ENCODE data around the gene CFC1.
"Not testable (repeated sequence)": the region's sequence is repeated elsewhere in the genome, so short reads cannot be mapped to it uniquely, and the experiment has no call there.

Gene CFC1

DNA sequence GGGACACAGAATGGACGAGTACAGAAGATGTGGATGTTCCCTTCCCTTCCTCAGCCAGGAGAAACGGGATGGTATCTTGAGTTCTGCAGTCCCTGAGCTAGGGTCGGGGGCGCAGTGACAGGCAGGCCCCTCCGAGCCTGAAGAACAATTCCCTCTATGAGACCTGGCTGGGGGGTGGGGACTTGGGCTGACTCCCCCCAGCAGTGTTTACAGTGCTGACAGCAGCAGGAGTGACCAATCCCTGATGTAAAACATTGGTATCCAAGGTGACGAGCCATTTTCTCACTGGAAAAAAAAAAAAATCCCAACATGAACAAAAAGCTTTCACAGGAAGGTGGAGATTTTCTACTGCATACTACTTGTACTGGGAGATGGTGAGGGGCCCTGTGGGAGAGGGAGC lies at the start of gene CFC1:
CFC1 (minus strand) TSS at position 183 of the 400 bp plus-strand sequence. CDS start 288 bp downstream, outside the sequence.
- not testable (repeated sequence) for DNase-seq (ENCODE audit: low read depth)

DNA sequence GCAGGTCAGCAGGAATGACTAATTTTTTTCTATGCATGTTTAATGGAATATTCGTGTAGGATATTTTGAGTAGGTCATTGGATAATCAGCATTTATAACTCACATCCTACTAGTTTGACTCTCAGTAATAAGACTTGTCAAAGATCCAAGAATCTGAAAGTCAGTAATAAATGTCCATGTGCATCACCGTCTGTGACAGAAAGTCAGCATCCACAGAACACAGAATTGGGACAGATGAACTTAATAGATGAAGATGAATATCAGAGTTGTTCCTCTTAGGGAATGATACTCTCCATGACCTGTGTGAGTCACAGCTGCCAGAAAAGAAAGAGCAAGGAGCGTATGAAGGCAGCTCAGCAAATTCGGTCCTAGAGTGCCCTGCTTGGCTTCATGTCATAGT lies 42.3 kb upstream of the CFC1 start:
- DNase-seq (ENCODE audit: low read depth) = not testable (repeated sequence)

DNA sequence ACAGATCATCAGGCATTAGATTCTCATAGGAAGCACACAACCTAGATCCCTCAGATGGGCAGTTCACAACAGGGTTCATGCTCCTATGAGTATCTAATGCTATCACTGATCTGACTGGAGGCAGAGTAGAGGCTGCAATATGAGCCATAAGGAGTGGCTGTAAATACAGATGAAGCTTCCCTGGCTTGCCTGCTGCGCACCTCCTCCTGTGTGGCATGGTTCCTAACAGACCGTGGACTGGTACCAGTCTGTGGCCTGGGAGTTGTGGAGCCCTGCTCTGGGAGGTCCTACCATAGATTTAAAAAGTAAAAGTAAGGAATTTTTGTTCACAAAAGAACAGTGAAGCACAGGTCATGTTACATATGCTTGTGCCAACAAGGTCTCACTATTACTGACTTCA lies 39.6 kb upstream of the CFC1 start:
- not testable (repeated sequence) for DNase-seq (ENCODE audit: low read depth)

DNA sequence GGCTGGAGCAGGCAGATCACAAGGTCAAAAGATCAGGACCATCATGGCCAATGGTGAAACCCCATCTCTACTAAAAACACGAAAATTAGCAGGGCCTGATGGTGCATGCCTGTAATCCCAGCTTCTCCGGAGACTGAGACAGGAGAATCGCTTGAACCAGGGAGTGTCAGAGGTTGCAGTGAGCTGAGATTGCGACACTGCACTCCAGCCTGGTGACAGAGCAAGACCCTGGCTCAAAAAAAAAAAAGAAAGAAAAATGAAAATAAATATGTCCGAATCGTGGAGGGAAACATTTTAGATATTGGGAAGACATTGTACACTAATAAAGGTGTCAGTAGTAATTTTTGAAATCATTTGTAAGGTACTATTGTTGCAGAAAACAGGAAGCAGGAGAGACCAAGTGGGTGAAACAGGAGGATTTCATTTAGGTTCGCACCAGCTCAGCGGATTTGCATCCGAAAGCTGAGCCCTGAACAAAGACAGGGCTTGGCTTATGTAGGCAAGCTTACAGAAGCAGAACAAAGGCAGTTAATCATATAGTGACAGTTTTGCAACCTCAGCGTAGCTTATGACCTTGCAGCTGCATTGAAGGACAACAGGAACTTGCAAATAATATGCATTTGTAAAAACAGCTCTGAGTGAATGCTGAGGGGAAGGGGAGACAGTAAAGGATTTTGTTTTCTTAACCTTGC lies 29.6 kb upstream of the CFC1 start:
- not testable (repeated sequence) for DNase-seq (ENCODE audit: low read depth)

DNA sequence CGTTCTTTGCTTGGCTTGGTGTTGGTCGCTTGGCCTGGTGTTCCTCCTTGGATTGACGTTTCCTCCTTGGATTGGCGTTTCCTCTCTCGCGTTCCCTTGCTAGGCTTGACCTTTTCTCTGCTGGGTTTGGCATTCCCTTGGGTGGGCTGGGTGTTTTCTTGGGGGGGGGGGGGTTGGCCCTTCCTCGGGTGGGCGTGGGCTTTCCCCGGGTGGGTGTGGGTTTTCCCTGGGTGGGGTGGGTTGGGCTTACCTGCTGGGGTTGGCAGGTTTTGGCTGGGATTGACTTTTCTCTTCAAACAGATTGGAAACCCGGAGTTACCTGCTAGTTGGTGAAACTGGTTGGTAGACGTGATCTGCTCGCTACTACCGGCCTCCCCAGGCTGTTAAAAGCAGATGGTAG lies 11.8 kb upstream of the CFC1 start, which contains the start of gene POTEJ:
POTEJ (plus strand) TSS at position 301 of the 400 bp plus-strand sequence; CDS start at position 394, 93 bp downstream.
- DNase-seq (ENCODE audit: low read depth) = not testable (repeated sequence)

DNA sequence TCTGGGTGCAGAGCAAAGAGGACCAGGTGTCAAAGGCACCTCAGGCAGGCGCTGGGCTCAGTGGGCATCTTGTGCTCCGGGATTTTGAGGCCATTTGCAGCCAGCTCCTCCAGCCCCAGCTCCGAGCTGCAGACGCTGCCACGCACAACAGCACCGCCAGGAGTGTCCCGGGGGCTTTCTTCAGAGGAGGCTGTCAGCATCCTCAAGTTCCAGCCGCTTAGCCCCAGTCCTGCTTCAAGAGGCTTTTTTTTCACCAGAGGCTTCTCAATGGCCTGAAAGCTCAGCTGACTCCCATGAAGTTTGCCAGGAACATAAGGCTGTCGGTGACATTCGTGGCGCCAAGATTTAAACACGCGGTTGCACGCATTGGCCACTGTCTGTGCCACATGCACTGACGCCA lies 11.1 kb upstream of the CFC1 start:
- DNase-seq (ENCODE audit: low read depth) = not testable (repeated sequence)

DNA sequence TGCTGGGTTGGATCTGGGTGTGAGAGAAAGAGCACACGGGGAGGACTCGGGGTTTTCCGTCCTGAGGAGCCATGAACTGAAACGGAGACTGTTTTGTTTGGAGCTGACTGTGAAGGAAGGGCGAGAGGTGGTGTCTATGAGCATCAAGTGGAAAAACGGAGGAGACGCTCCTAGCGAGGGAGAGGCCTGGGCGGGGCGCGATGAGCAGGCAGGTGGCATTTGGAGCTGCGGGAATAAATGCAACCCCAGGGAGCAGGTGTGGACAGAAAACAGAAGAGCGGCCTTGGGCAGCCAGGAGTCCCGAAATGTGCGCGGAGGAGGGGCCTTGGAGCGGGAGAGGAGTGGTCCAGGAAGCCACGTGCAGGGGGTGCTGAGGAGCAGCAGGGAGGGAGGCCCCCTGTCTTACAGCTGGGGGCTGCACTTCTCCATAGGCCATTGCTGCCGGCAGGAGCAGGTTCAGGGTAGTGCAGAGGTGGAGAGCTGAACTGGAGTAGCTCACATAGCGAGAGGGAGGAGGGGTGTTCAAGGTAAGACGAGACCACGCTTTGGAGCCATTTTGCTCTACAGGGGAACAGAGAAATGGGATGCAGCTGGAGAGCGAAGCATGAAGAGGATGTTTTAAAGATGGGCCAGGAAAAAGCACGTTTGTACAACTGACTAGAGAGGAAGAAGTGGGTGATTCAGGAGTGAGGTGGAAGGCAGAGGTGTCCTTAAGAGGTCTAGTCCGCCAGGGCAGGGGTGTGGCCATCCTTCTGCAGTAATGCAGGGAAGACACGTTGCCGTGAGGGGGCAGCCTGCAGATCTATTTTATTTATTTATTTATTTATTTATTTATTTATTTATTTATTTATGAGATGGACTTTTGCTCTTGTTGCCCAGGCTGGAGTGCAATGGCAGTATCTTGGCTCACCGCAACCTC lies 9.9 kb upstream of the CFC1 start:
- DNase-seq (ENCODE audit: low read depth) = not testable (repeated sequence)

DNA sequence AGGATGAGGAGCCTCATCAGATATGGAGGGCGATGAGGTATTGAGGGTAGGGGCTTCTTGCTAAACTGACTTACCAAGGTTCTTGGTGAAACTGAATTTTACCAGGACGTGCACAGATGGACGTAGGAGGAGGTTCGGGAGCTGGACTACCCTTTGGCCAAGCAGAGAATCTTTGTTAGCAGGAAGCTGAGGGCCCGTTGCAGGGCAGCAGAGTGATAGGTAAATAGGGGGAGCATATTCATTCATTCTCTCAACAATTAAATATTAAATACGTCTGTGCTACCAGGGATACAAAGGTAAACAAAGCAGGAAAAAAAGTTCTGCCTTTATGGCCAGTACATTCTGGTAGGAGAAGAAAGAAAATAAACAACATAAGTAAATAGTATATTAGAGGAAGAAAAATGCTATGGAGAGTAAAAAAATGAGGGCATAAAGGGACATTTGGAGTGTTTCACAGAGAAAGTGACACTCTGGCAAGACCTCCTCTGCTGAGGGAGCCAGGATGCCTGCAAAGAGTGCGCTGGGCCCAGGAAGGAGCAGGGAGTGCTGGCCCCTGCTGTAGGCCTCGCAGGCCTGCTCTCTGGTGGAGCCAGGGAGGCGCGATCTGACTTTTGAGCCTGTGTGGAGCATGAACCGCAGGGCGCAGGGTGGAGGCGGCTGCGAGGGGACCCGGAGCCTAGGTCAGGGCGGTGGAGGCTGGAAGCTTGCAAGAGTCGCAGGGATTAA lies 9.1 kb upstream of the CFC1 start:
- DNase-seq (ENCODE audit: low read depth) = not testable (repeated sequence)

DNA sequence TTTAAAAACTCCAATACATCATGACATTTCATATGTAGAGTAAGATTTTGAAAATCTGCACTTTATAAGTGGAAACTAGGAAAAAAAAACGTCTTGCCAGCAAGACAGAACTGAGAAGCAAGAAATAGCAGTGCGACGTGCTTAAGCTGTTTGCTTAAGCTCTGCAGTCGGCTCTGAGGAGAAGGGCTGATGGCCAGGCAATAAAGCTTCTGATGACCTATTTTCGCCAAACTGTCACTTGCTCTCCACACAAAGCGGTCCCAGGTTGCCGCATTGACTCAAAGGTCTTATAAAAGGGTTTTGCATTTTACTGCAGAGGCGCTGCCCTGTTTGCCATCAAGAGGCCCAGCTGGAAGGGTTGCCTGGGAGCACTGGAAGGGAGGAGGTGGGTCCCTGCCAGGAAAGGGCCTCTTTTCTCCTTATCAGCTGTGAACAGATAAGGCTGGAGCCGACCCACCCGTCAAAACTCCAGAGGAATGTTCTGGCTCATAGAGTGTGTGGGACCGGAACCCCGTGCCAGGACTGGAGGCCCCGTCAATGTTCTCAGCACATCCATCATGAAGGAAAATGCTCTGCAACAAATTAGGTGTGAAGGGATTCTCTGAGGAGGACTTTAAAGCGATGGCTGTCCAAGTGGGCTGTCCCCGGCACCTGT lies 2.4 kb upstream of the CFC1 start:
- not testable (repeated sequence) for DNase-seq (ENCODE audit: low read depth)

DNA sequence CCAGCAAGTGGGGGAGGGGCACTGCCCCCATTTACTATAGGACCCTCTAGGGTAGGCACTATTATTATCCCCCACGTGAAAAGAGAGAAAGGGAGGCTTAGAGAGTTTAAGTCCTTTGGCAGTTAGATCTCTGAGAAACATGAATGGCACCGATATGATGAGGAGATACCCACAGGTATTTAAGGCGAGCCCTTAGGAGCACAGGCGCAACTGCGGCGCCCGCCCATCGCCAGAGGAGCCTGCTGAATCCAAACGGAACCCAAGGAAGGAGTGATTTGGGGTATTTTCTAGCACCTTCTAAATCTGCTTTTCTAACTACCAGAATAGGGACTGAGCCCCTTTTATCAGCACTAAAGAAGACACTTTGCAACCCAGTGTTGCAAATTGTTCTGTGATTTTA lies 551 bp upstream of the CFC1 start:
- not testable (repeated sequence) for DNase-seq (ENCODE audit: low read depth)

DNA sequence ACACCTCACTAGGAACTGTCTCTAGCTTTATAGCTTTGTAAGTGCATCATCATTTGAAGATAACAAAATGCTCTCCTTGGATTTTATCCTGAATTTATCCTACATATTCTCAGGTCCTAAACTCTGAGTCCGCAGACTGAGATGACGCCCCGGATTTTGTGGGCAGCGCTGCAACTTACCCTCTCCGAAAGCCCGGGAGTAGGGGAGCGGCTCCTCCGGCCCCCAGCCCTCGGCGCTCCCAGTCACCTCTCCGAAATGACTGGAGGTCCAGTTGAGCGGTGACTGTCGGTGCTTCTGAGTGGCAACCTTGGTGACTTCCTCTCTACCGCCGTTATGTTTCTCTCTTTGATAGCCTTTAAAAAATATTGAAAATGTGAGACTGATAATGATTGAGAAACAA lies 912 bp downstream of the CFC1 start:
- not testable (repeated sequence) for DNase-seq (ENCODE audit: low read depth)

DNA sequence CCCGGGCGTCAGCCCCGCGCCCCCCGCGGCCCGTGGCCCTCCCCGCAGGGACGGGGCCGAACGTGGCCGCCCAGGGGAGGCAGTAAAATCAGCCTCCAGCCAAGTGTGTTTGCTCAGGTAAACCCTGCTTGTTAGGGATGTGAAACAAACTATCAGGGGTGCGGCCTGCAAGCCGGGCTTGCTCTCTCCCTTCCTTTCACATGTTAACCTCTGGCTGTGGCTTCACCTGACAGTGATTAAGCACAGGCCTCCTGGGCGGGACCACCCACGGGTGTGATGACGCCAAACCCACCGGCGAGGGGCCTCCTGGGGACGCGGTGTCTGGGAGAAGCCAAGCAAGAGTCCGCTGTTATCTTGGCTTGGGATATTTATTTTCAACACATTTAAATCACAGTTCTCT lies 1.4 kb downstream of the CFC1 start:
- not testable (repeated sequence) for DNase-seq (ENCODE audit: low read depth)

DNA sequence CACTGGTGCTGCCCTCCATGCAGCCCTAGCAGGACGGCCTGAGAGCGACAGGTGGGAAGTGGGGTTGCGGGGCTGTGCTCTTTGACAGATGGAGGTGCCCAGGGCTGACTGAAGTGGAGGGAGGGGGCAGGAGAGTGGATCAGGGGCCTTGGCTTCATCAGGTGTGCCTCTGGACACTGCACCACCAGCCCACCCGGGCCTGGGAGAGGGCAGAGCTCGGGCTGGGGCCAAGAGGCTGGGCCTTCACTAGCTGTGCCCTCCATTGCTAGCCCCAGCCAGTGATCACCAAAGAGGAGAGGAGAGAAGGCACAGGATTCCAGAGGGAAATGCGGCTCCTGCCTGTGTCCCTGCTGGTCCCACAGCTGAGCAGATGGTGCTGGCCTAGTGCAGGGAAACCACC lies 2.6 kb downstream of the CFC1 start:
- DNase-seq (ENCODE audit: low read depth) = not testable (repeated sequence)

DNA sequence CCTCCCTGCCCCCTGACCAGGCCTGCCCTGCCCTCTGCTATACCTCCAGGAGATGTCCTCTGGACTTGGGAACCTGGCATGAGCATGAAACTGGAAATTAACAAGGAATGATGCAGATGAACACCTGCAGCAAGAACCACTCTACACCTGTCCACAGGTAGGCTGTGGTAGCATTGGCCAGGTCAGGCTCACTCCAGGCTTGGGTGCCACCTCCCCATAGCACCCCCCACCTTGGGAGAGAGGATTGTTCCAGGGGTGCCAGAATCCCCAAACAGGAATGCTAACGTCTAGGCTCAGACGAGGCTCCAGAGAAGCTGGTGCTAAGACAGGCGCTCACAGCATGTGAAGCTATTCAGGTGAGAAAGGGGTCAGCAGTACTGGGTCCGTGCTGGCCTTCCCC lies 5.4 kb downstream of the CFC1 start:
- DNase-seq (ENCODE audit: low read depth) = not testable (repeated sequence)

DNA sequence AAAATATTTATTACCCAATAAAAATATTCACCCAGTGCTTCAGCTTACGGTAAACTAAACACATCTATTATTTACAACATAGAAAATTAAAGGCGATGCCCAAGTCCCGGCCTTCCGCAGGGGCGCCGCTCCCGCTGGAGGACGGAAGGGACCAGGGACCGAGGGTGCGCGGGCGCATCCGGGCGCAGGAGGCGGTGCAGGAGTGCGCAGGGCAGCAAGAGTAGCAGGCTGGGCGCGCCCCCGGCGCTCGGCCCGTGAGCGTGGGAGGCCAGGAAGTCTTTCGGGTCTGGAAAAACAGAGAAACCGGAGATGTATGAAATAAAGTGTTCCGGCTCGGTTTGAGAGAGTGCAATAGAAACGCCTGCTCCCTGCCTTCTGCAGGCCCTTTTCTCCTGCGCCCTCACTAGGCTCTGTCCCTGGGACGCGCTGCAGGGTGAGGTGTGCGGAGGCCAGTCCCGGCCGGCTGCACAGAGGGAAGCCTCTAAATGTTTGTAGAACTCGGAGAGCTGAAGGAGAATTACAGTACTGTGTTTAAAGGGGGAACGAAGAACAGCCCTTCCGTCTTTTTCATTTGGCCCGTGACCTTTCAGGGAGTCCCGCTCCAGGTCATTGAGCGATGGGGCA lies 6.5 kb downstream of the CFC1 start:
- DNase-seq (ENCODE audit: low read depth) = not testable (repeated sequence)

DNA sequence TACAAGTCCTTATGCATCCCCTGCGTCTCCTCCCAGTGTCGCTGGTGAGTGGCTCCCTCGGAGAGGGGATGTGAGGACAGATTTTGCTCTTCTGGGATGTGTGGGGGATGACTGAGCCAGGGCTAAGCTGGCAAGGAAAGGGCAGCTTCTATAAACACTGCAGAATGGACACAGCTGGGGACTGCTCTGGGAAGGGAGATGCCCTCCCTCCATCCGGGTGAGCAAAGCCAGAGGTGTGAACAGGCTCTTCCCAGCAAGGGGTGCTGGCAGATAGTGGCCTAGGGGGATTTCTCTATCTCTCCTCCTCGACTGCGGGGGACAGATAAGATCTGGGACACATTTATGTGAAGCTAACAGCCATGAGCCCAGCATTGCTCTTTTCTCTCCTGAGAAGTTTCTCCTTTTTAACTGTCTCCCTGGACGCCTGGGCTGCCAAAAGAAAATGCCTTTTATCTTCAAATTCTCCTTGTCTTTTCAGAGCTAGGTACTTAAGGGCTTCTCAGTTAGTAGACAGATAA lies 8.5 kb downstream of the CFC1 start:
- not testable (repeated sequence) for DNase-seq (ENCODE audit: low read depth)

DNA sequence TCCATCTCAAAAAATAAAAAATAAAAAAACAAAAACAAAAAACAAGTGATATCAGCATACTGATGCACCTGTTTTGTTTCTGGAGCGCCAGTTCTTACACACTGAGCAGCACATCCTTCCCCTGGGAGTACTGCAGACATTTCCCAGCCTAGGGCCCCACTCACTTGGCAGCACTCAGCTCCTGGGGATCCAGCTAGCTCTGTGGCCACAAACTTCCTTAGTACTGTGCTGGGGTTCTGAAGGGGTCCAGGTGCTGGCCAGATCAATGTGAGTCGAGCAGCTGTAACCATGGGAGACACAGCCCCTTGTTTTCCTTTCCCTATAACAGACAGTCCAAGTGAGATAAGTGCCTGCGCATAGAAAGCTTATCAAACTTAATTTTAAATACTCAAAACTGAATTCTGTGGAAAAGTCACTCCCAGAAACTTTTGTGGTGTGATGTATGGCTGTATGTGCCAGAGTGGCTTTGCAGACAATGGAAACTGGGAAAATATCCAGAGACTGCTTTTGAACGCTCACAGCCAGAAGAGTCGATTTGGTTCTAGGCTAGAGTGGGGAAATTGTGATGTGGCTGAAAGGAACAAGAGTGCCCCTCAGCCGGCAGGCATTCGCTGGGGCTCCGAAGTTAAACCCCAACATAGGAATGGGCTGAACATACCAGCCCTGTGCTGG lies 9.1 kb downstream of the CFC1 start:
- not testable (repeated sequence) for DNase-seq (ENCODE audit: low read depth)

DNA sequence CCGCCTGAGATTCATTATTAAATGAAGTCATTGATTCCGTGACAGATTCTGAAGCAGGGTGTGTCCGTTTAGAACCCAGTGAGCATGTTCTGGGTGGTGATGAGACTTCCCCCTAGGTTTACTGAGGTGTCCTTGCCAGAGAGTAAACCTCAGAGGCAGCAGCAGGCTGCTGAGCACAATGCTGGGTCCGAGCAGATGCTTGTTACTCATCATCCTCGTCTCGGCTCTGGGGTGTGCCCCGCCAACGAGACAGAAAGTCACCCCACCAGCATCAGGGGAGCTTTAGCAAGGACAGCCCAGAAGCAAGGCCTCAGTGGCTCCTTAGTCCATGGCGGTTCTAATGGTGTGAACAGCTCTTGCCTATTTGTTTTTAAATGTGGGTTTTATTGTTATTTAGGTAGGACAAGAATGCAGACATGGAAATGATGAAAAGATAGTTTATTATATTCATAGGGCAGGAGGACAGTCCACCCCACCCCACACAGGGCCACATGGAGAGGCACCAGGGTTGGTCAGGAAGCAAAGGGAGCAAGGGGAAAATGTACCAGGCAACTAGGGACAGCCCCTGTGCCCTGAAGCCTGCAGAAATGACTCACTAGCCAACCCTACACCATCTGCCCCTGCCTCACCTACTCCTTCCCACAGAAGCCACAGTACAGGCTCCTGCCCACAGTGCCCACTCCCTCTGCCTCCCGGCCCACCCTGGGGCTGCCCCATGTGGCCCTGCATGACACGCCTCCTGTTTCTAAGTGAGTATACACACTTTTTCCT lies 10.5 kb downstream of the CFC1 start:
- not testable (repeated sequence) for DNase-seq (ENCODE audit: low read depth)

DNA sequence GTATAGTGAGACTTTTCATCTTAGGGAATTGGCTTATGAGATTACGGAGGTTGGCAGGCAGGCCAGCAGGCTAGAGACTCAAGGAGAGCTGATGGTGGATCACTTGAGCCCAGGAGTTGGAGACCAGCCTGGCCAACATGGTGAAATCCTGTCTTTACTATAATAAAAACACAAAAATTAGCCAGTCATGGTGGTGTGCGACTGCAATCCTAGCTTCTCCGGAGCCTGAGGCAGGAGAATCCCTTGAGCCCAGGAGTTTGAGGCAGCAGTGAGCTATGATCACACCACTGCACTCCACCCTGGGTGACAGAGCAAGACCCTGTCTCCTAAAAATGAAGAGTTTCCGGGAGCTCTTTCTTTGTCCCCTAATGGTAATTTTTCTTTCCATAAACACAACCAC lies 14.6 kb downstream of the CFC1 start:
- not testable (repeated sequence) for DNase-seq (ENCODE audit: low read depth)

DNA sequence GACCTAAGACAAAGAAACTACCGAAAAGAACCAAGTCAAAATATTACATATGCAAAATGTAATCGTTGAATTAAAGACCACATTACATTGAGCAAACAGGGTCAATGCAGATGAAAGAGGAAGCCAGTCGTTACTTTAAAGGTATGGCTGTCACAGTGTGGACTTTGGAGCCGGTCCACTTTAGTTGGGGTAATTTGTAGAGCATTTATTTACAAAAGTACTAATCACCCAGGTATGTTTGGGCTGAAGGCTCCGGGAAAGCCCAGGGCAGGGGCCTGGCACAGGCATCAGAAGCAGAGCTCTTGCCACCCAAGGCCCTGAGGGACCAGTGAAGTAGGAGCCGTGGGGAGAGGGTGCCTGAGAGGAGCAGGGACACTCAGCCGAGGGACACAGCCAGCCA lies 15.8 kb downstream of the CFC1 start:
- DNase-seq (ENCODE audit: low read depth) = not testable (repeated sequence)

Data from stimulated activated CD4-positive, alpha-beta T cell treated with anti-CD3 and anti-CD28 coated beads, Interleukin-2, amount 100 ng/mL, for 4 hours (primary cell).